Stimulated activated CD4-positive, alpha-beta T cell treated with anti-CD3 and anti-CD28 coated beads, TNF-alpha, amount 100 ng/mL, for 24 hours (primary cell): ENCODE data around the gene C10orf120.

Source experiments
- DNase-seq, 3 experiments: peaks; one replicate each; pipeline ENCODE4 v3.0.0-alpha.2; 2020; ENCODE audit warnings: low read depth in 3 of 3

Gene C10orf120

GRCh38 chr10:122699796-122700455 is at the start of gene C10orf120:
Gene C10orf120, minus strand, starts transcription at chr10:122699846. Its CDS starts 56 bp downstream, at chr10:122699790.
- no peak for DNase-seq

GRCh38 chr10:122748496-122748895 is 48.9 kb upstream of the C10orf120 start:
- no peak for DNase-seq

- DNase-seq, result no peak
Measured at GRCh38 chr10:122746408-122746807, 46.8 kb upstream of the C10orf120 start.

DNA sequence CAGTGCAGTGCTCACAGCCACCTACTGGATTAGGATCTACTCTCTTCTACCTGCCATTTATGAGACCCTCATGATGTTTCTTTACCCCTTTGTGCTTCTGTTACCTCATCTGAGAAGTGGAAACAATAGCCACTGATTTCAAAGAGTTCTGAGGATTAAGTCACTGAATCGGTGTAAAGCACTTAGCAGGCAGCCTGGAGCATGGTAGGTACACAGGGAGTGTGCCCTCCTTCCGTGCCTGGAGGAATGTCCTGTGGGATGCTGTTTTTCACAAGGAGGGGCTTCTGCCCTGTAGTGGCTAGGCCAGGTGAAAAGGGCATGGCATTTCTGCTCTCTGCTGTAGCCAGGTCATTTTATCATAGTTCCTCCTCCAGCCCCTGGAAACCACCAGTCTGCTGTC is 44.6 kb upstream of the C10orf120 start:
- no peak for DNase-seq

DNA sequence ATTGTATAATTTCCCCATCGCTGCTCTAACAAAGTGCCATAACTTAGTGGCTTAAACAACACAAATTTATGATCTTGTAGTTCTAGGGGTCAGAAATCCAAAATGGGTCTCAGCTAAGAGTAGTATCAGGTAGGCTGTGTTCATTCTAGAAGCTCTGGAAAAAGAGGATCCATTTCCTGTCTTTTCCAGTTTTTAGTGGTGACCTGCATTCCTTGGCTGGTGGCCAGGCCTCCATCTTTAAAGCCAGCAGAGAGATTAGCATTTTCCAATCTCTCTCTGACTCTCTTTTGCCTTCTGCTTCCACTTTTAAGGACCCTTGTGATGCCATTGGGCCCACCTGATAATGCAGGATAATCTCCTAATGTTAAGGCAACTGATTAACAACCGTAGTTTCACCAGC is 41.0 kb upstream of the C10orf120 start:
- DNase-seq, result no peak

- no peak for DNase-seq
Measured at GRCh38 chr10:122738031-122738430, 38.4 kb upstream of the C10orf120 start.

DNA sequence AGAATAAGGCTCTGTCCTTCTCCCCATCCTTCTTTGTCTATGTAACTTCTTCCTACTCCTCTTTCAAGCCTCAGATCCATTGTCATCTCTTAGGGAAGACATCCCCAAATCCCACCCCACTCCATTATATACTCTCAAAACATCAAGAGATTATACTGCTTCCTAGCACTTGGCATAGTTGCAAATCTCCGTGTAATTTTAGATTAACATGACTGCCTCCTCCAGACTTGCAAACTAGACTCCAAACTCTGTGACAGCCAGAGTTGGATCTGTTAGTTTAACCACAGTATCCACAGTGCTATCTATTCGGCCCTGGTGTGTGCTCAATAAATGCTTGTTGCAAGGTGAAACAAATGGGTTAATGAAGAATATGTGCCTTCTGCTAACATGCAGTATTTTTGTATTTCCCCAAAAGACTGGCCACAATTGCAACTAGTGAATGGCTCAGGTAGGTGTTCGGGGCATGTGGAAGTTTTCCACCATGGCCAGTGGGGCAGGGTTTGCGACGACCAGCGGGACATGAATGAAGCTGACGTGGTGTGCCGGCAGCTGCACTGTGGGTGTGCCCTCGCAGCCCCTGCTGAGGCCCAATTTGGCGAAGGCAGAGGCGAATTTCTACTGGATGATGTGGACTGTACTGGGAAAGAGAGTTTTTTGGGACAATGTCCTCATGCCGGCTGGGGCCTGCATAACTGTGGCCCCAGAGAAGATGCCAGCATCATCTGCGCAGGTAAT is 34.5 kb upstream of the C10orf120 start:
- no peak for DNase-seq

- no peak for DNase-seq
Measured at GRCh38 chr10:122733443-122733842, 33.8 kb upstream of the C10orf120 start.

- DNase-seq, result no peak
Measured at GRCh38 chr10:122730238-122730637, 30.6 kb upstream of the C10orf120 start.

GRCh38 chr10:122729126-122729525 is 29.5 kb upstream of the C10orf120 start:
- DNase-seq, result no peak

DNA sequence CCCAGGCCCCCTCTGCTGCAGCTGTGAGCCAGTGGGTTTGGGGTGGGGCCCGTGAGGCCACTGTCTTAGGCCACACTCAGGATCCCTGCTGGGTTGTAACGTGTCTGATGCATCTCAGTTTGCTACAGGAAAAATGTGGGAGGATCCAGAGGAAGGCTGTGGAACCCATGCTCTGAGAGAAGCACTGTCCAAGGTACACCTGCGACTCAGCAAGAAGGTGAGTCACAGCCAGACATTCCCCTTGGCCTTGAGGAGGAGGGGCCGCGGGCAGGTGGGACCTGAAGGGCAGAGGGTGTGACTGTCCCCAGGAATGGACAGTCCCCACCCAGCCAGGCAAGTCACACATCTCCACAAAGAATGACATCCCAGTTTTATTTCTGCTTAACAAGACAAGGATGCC is 27.8 kb upstream of the C10orf120 start:
- no peak for DNase-seq

DNA sequence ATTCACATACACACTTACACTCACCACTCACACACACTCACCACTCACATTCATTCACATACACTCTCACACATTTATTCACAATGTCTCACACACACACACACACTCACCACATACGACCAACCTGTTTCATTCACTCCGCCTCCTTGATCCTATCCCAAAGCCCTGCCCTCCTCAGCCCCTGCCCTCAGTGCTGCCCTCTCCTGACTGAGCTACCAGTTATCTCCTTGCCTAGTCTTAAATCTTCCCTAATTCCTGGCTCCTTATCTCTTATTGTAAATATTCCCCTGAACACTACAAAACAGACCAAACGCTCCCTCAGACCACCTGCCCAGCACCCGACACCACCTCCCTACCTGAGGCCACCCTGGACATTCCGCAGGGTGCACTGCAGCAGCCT is 26.1 kb upstream of the C10orf120 start:
- no peak for DNase-seq

DNA sequence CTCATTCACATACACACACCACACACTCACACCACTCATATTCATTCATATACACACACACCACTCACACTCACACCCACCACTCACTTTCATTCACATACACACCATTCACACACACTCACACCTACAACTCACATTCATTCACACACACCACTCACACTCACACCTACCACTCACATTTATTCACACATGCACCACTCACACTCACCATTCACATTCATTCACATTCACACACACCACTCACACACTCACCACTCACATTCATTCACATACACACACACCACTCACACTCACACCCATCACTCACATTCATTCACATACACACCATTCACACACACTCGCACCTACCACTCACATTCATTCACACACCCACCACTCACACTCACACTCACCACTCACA is 25.4 kb upstream of the C10orf120 start:
- DNase-seq, result no peak

DNA sequence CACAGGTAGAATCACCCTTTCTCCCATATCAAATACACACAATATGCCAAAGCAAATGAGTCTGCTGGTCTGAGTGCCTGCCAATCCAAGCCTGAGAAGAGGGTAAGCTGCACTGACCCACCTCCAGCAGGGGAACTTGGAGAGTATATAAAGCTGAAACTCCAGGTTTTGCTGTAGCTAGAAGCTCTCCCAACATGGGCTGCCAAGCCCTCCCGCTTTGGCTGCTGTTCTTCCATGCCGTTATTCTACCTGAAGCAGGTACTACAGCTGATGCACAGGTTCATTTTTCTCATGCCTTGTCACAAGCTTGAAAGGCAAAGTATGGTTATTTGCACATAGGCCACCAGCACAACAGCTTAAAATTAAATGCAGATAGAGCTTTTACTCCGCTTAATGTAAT is 21.5 kb upstream of the C10orf120 start:
- DNase-seq, result no peak

DNA sequence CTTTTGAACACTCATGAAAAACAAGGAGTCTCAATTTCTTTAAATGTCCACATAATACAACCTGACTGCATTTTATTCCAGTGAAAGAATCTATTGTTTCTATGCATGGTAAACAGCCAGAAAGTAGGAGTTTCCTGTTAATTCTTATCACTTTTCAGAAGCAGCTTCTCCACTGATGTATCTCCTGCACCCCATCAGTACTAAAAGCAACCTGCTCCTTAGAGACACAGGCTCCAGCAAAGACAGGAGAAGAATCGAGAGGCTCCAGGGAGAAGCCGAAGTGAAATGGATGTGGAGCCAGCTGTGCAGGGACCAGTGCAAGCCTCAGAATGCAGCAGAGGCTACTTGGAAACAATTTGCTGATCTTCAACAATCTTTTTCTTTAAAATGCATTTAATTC is 16.4 kb upstream of the C10orf120 start:
- no peak for DNase-seq

GRCh38 chr10:122715576-122715975 is 15.9 kb upstream of the C10orf120 start:
- no peak for DNase-seq

DNA sequence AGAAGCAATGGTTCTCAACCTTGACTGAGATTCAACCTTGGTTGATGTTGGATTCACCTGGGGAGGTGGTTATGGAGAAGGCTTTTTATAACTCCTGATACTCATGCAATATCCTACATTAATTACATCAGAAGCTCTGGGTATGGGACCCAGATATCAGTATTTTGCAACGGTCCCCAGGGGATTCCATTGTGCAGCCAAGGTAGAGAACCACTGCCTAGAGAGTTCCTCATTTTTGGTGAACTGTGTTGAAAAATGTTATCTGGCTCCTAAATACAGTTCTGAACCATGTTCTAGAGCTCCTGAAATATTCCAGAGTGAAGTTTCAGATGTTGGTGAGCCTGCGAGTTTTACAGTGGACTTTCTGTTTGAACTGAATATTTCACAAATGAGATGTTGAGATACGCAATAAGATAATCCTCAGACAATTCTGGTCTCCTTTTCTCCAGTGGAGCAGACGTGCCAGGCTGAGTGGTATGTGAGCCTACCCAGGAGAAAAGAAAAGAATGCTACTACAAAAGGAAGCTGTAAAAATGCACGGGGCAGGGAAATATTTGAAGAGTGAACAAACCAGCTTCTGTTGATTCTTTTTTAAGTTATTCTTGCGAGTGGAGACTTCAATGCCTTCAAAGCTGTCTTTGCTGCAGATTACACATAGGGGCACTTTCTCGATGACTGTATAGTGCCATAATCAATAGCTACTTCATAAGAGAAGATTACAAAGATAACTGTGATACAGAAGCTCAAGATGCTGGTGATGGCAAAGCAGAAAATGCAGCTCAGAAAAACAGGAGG is 13.6 kb upstream of the C10orf120 start:
- DNase-seq, result no peak

DNA sequence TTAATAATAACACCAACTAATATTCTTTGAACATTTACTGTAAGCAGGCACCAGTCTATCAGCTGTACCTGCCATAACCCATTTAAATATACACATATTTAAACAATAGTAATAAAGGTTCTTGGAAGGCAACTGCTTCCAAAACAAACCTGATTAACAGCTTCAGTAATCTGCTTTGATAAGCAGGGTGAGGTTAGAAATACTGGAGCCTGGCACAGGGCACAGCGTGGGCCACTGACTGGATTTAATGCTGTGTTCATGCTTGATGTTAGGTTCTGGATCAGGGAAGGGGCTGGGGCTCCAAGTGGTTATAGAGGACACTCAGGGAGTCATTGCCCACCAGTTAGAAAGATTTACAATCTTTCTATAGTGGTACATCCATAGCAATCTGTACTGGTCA is 10.9 kb upstream of the C10orf120 start:
- no peak for DNase-seq

- DNase-seq, result no peak
Measured at GRCh38 chr10:122709971-122710370, 10.3 kb upstream of the C10orf120 start.

GRCh38 chr10:122707535-122707934 is 7.9 kb upstream of the C10orf120 start:
- DNase-seq, result no peak

GRCh38 chr10:122706947-122707346 is 7.3 kb upstream of the C10orf120 start:
- DNase-seq, result no peak

DNA sequence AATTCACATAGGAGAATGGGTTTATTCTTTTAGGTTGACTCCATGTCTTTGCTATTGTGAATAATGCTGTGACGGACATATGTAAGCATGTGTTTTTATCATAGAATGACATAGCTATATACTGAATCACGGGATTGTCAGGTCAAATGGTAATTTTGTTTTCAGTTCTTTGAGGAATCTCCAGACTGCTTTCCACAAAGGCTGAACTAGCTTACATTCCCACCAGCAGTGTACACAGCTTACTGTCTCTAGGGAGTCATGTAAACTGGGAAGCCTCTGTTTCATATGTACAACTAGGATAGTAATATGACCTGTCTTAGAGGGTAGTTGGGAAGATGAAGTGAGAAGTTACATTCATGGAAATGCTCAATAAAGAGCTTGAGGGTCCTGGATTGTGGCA is 6.8 kb upstream of the C10orf120 start:
- no peak for DNase-seq
